Upper lobe of left lung (tissue), 4 donors: ENCODE results near the gene CTBP2.

ENCODE experiments used
- CTCF ChIP-seq, 6 experiments: fragments of 450-650 bp in 4 of 6; fragments of 200-600 bp in 2 of 6; sonication (generic) in 2 of 6; IDR thresholded peaks; one replicate each; pipeline ENCODE4 v1.5.1; 2016 to 2019; ENCODE audit warnings: antibody characterized with exemption in 6 of 6
- POLR2A ChIP-seq, 4 donors: fragments of 450-650 bp; IDR thresholded peaks; one replicate each; pipeline ENCODE4 v1.5.1; 2016 to 2017; ENCODE audit warnings: antibody characterized with exemption in 4 of 4, mild to moderate bottlenecking in 2 of 4

- no peak for TF ChIP-seq CTCF (IDR thresholded peaks at IDR 0.05)
- TF ChIP-seq POLR2A (IDR thresholded peaks at IDR 0.05): no peak
Observed at GRCh38 chr10:125103466-125103865, 56.9 kb downstream of the CTBP2 start.
